SK-N-SH (cell line): ENCODE data around the gene ABHD8.

ENCODE experiments used
- EP300 ChIP-seq, 2 experiments: IDR thresholded peaks; 2 replicates each; pipeline versions ENCODE4 v1.4.0 to v1.6.1; 2012; ENCODE audit warnings: borderline replicate concordance in 1 of 2, low read depth in 1 of 2, low read length in 1 of 2
- FOSL2 ChIP-seq: IDR thresholded peaks from 2 replicates; pipeline ENCODE4 v1.4.0; 2012; ENCODE audit warnings: low read depth, mild to moderate bottlenecking, moderate library complexity, borderline replicate concordance
- MEF2A ChIP-seq: IDR thresholded peaks from 2 replicates; pipeline ENCODE4 v1.4.0; 2012; ENCODE audit warnings: low read depth, borderline replicate concordance
- NFIC ChIP-seq: IDR thresholded peaks from 2 replicates; pipeline ENCODE4 v1.4.0; 2012; ENCODE audit warnings: borderline replicate concordance
- NRF1 ChIP-seq: IDR thresholded peaks from 2 replicates; pipeline ENCODE4 v1.6.1; 2012; ENCODE audit warnings: low read depth, mild to moderate bottlenecking, low read length
- RCOR1 ChIP-seq: fragments of 150-350 bp; IDR thresholded peaks from 2 replicates; pipeline ENCODE4 v1.6.1; 2017; ENCODE audit warnings: antibody characterized with exemption, low read length
- TAF1 ChIP-seq: IDR thresholded peaks from 2 replicates; pipeline ENCODE4 v1.6.1; 2012; ENCODE audit warnings: low read depth, mild to moderate bottlenecking, low read length, moderate library complexity, borderline replicate concordance
- YY1 ChIP-seq: IDR thresholded peaks from 2 replicates; pipeline ENCODE4 v1.4.0; 2012; ENCODE audit warnings: low read depth, mild to moderate bottlenecking
- TF ChIP-seq, protein P1 (sequence below): fragments of 200-600 bp; sonication (generic); IDR thresholded peaks from 2 replicates; pipeline ENCODE4 v1.6.1; 2017; ENCODE audit warnings: antibody characterized with exemption, mild to moderate bottlenecking, moderate library complexity
- TF ChIP-seq, protein P2 (sequence below): IDR thresholded peaks from 2 replicates; pipeline ENCODE4; 2012
- TF ChIP-seq, protein P3 (sequence below): IDR thresholded peaks from 2 replicates; pipeline ENCODE4 v1.4.0; 2012; ENCODE audit warnings: low read depth
- TF ChIP-seq, protein P4 (sequence below): IDR thresholded peaks from 2 replicates; pipeline ENCODE4 v1.6.1; 2012; ENCODE audit warnings: mild to moderate bottlenecking, low read depth, low read length, moderate library complexity

DNA sequence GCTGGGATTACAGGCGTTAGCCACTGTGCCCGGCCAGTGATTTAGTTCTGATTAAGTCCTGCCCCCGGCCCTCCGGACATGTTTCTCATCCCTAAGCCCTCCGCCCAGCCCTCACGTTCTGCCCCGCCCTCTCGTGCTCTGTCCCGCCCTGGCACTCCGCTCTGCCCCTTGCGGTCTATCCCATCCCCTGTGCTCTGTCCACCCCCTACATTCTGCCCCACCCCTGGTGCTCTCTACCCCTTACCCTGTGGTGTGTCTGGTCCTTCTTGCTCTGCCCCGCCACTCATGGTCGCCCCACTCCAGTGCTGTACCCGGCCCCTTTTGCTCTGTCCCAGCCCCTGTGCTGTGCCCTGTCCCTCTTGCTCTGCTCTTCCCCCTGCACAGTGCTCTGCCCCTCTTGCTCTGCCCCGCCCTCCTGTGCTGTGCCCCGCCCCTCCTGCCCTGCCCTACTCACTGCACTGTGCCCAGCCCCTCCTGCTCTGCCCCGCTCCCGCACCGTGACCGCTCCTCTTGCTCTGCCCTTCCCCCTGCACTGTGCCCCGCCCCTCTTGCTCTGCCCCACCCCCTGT lies 37.2 kb upstream of the ABHD8 start:
- no peak for TF ChIP-seq NFIC
- TF ChIP-seq, protein P1, sequence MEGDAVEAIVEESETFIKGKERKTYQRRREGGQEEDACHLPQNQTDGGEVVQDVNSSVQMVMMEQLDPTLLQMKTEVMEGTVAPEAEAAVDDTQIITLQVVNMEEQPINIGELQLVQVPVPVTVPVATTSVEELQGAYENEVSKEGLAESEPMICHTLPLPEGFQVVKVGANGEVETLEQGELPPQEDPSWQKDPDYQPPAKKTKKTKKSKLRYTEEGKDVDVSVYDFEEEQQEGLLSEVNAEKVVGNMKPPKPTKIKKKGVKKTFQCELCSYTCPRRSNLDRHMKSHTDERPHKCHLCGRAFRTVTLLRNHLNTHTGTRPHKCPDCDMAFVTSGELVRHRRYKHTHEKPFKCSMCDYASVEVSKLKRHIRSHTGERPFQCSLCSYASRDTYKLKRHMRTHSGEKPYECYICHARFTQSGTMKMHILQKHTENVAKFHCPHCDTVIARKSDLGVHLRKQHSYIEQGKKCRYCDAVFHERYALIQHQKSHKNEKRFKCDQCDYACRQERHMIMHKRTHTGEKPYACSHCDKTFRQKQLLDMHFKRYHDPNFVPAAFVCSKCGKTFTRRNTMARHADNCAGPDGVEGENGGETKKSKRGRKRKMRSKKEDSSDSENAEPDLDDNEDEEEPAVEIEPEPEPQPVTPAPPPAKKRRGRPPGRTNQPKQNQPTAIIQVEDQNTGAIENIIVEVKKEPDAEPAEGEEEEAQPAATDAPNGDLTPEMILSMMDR, result no peak
- TF ChIP-seq YY1, result no peak
- no peak for TF ChIP-seq EP300 (IDR thresholded peaks at IDR 0.05; ENCODE audit: borderline replicate concordance in 1 of 2, low read depth in 1 of 2, low read length in 1 of 2)
- TF ChIP-seq MEF2A, result no peak
- TF ChIP-seq, protein P2, sequence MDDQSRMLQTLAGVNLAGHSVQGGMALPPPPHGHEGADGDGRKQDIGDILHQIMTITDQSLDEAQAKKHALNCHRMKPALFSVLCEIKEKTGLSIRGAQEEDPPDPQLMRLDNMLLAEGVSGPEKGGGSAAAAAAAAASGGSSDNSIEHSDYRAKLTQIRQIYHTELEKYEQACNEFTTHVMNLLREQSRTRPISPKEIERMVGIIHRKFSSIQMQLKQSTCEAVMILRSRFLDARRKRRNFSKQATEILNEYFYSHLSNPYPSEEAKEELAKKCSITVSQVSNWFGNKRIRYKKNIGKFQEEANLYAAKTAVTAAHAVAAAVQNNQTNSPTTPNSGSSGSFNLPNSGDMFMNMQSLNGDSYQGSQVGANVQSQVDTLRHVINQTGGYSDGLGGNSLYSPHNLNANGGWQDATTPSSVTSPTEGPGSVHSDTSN, result no peak
- TF ChIP-seq TAF1, result no peak
- no peak for TF ChIP-seq NRF1
- TF ChIP-seq RCOR1, result no peak
- TF ChIP-seq, protein P3, sequence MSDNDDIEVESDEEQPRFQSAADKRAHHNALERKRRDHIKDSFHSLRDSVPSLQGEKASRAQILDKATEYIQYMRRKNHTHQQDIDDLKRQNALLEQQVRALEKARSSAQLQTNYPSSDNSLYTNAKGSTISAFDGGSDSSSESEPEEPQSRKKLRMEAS, result no peak
- TF ChIP-seq, protein P4, sequence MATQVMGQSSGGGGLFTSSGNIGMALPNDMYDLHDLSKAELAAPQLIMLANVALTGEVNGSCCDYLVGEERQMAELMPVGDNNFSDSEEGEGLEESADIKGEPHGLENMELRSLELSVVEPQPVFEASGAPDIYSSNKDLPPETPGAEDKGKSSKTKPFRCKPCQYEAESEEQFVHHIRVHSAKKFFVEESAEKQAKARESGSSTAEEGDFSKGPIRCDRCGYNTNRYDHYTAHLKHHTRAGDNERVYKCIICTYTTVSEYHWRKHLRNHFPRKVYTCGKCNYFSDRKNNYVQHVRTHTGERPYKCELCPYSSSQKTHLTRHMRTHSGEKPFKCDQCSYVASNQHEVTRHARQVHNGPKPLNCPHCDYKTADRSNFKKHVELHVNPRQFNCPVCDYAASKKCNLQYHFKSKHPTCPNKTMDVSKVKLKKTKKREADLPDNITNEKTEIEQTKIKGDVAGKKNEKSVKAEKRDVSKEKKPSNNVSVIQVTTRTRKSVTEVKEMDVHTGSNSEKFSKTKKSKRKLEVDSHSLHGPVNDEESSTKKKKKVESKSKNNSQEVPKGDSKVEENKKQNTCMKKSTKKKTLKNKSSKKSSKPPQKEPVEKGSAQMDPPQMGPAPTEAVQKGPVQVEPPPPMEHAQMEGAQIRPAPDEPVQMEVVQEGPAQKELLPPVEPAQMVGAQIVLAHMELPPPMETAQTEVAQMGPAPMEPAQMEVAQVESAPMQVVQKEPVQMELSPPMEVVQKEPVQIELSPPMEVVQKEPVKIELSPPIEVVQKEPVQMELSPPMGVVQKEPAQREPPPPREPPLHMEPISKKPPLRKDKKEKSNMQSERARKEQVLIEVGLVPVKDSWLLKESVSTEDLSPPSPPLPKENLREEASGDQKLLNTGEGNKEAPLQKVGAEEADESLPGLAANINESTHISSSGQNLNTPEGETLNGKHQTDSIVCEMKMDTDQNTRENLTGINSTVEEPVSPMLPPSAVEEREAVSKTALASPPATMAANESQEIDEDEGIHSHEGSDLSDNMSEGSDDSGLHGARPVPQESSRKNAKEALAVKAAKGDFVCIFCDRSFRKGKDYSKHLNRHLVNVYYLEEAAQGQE, result no peak
- TF ChIP-seq FOSL2, result no peak
